Measurements from ENCODE around the gene ATG4C. TPM values are rescaled to one million over a fixed set of nuclear protein-coding genes. Genes with fewer than 3 reads are reported as not detected.

Gene ATG4C
- total RNA-seq, 1 donor from 2014 or later = 39.5 TPM

GRCh38 chr1:62799688-62800087 lies 15.8 kb downstream of the ATG4C start:
- no peaks in the 10 kb centered on the region for H3K9me3 Mint-ChIP-seq
- no peak overlapping the region for H3K27ac Mint-ChIP-seq

GRCh38 chr1:62800281-62800680 lies 16.3 kb downstream of the ATG4C start:
- H3K36me3 ChIP-seq = peaks cover 3% of the 10 kb centered on the region
- H4K20me1 ChIP-seq (ENCODE audit: low read depth) = no peaks in the 10 kb centered on the region
- no peaks in the 10 kb centered on the region for H3K4me1 Mint-ChIP-seq
- H3K9me3 ChIP-seq (ENCODE audit: low read depth) = no peaks in the 10 kb centered on the region
- H3F3A ChIP-seq (ENCODE audit: low read depth) = no peaks in the 10 kb centered on the region
- TF ChIP-seq CTCF (IDR thresholded peaks at IDR 0.05) (no peak), EZH2 (IDR thresholded peaks at IDR 0.05) (no peak), EZH2phosphoT487 (IDR thresholded peaks at IDR 0.05) (no peak)
- H3K79me2 ChIP-seq (ENCODE audit: low read depth) = peaks cover 25% of the 10 kb centered on the region
- no peak overlapping the region for H3K27ac Mint-ChIP-seq
- H3K27me3 Mint-ChIP-seq (ENCODE audit: insufficient read depth, low read depth) = no peaks in the 10 kb centered on the region
- no peaks in the 10 kb centered on the region for H3K9me3 Mint-ChIP-seq
- no peak for DNase-seq (ENCODE audit: low spot score)
- H3K9ac ChIP-seq = no peak overlapping the region
- H3K4me1 ChIP-seq = no peaks in the 10 kb centered on the region
- no peaks in the 10 kb centered on the region for H3K27me3 ChIP-seq
- H2AFZ ChIP-seq (replicated peaks) = no peak overlapping the region
- H3K36me3 Mint-ChIP-seq = peaks cover 6% of the 10 kb centered on the region
- no peak overlapping the region for H3K27ac ChIP-seq
- no peak overlapping the region for H3K4me3 ChIP-seq
- H3K4me3 Mint-ChIP-seq = no peak overlapping the region
- H3K4me2 ChIP-seq = no peak overlapping the region

More at GRCh38 chr1:62799688-62800087, 15.8 kb downstream of the ATG4C start:
- Histone ChIP-seq H4K20me1 (ENCODE audit: low read depth) (no peaks in the 10 kb centered on the region), H3K4me1 (no peaks in the 10 kb centered on the region), H3K27me3 (no peaks in the 10 kb centered on the region), H3K36me3 (peaks cover 3% of the 10 kb centered on the region), H3F3A (ENCODE audit: low read depth) (no peaks in the 10 kb centered on the region), H3K27ac (no peak overlapping the region), H3K4me3 (no peak overlapping the region), H3K9ac (no peak overlapping the region), H2AFZ (replicated peaks) (no peak overlapping the region), H3K79me2 (ENCODE audit: low read depth) (peaks cover 25% of the 10 kb centered on the region), H3K4me2 (no peak overlapping the region), H3K9me3 (ENCODE audit: low read depth) (no peaks in the 10 kb centered on the region)
- Mint-ChIP-seq H3K27me3 (ENCODE audit: insufficient read depth, low read depth) (no peaks in the 10 kb centered on the region), H3K4me1 (no peaks in the 10 kb centered on the region), H3K36me3 (peaks cover 6% of the 10 kb centered on the region), H3K4me3 (no peak overlapping the region)
- TF ChIP-seq EZH2phosphoT487 (IDR thresholded peaks at IDR 0.05) = no peak
- no peak for TF ChIP-seq EZH2 (IDR thresholded peaks at IDR 0.05)
- no peak for TF ChIP-seq CTCF (IDR thresholded peaks at IDR 0.05)
- DNase-seq (ENCODE audit: low spot score) = no peak

GRCh38 chr1:62800825-62801306 lies 16.9 kb downstream of the ATG4C start:
- H3K4me1 Mint-ChIP-seq = no peaks in the 10 kb centered on the region
- H3K9ac ChIP-seq = no peak overlapping the region
- no peaks in the 10 kb centered on the region for H4K20me1 ChIP-seq (ENCODE audit: low read depth)
- no peak overlapping the region for H3K27ac ChIP-seq
- H3K4me1 ChIP-seq = no peaks in the 10 kb centered on the region
- no peak overlapping the region for H3K4me2 ChIP-seq
- H3K27me3 Mint-ChIP-seq (ENCODE audit: insufficient read depth, low read depth) = no peaks in the 10 kb centered on the region
- H3K27me3 ChIP-seq = no peaks in the 10 kb centered on the region
- no peaks in the 10 kb centered on the region for H3K9me3 ChIP-seq (ENCODE audit: low read depth)
- H3F3A ChIP-seq (ENCODE audit: low read depth) = no peaks in the 10 kb centered on the region
- no peak overlapping the region for H3K27ac Mint-ChIP-seq
- H3K36me3 ChIP-seq = peaks cover 3% of the 10 kb centered on the region
- H3K9me3 Mint-ChIP-seq = no peaks in the 10 kb centered on the region
- TF ChIP-seq EZH2 (IDR thresholded peaks at IDR 0.05) (no peak), CTCF (IDR thresholded peaks at IDR 0.05) (no peak), EZH2phosphoT487 (IDR thresholded peaks at IDR 0.05) (no peak)
- H3K36me3 Mint-ChIP-seq = peaks cover 6% of the 10 kb centered on the region
- H3K4me3 ChIP-seq = no peak overlapping the region
- no peak overlapping the region for H3K4me3 Mint-ChIP-seq
- H2AFZ ChIP-seq (replicated peaks) = no peak overlapping the region
- H3K79me2 ChIP-seq (ENCODE audit: low read depth) = peaks cover 23% of the 10 kb centered on the region
- DNase-seq (ENCODE audit: low spot score) = no peak

All from neural progenitor cell (in vitro differentiated cells).